Measurements from ENCODE around the gene SHISAL2A. TPM values are rescaled to one million over a fixed set of nuclear protein-coding genes. Genes with fewer than 3 reads are reported as not detected.

SHISAL2A gene
- total and polyA plus RNA-seq, 2 of the 4 experiments (the other 2 are of a cell fraction) = not detected

GRCh38 chr1:52598729-52599128 is 34.2 kb upstream of the SHISAL2A start:
- no peak overlapping the region for H2AK9ac ChIP-seq (replicated peaks; ENCODE audit: low read depth, low read length, poor library complexity)
- ATAC-seq (ENCODE audit: low read depth) (no peak), DNase-seq (no peak)
- H3K27ac ChIP-seq (ENCODE audit: insufficient read depth, low read length) = no peak overlapping the region
- no peaks in the 10 kb centered on the region for H4K20me1 ChIP-seq (ENCODE audit: insufficient read depth, low read length)
- H3K56ac ChIP-seq (ENCODE audit: extremely low read depth, insufficient read depth, low read length) = no peak overlapping the region
- H4K5ac ChIP-seq (ENCODE audit: low read depth, low read length) = no peak overlapping the region
- H3K4me2 ChIP-seq (ENCODE audit: low read depth, low read length) = no peak overlapping the region
- H3K4me1 ChIP-seq (ENCODE audit: control insufficient read depth, insufficient read depth, low read length) = peaks cover 3% of the 10 kb centered on the region; the same call in 1 of the 2 replicates
- H2BK120ac ChIP-seq (ENCODE audit: low read depth, low read length) = no peak overlapping the region
- no peak overlapping the region for H3K4ac ChIP-seq (ENCODE audit: low read depth, low read length)
- no peak overlapping the region for H2BK20ac ChIP-seq (ENCODE audit: low read depth, low read length)
- H3K27me3 ChIP-seq (ENCODE audit: control insufficient read depth, insufficient read depth, low read length) = peaks cover 22% of the 10 kb centered on the region
- intact Hi-C loops (cut with micrococcal nuclease) (no loop called here), dilution Hi-C loops (cut with HindIII; ENCODE audit: low sequenced_read_pairs, unreplicated experiment) (no loop called here), in situ Hi-C loops (cut with MboI; ENCODE audit: low sequenced_read_pairs) (no loop called here)
- H3K9me3 ChIP-seq (ENCODE audit: control insufficient read depth, insufficient read depth, low read length) = no peaks in the 10 kb centered on the region
- WGBS, 2 experiments (ENCODE audit: extremely low coverage in 2 of 2, insufficient read length in 1 of 2) = 100% methylated on average over 3 of the region's 7 CpGs; no CpG with 5 or more reads in 1 of the 2 experiments
- no peaks in the 10 kb centered on the region for H3K36me3 ChIP-seq (ENCODE audit: control insufficient read depth, insufficient read depth, low read length)
- ChIA-PET POLR2A (ENCODE audit: unreplicated experiment) (no interaction called here), CTCF (no interaction called here)
- no peaks in the 10 kb centered on the region for H3K79me1 ChIP-seq (ENCODE audit: low read depth in 1 of 2, low read length in 2 of 2)
- H2BK15ac ChIP-seq (ENCODE audit: low read depth, low read length) = no peak overlapping the region
- H2BK5ac ChIP-seq (ENCODE audit: low read depth, low read length, poor library complexity, severe bottlenecking) = no peak overlapping the region
- peaks cover 7% of the 10 kb centered on the region for H3K9me1 ChIP-seq (ENCODE audit: insufficient read depth, low read length)
- no peak overlapping the region for H4K91ac ChIP-seq (ENCODE audit: insufficient read depth, low read depth, low read length)
- no peak overlapping the region for H3K23ac ChIP-seq (ENCODE audit: low read depth, low read length)
- TF ChIP-seq CTCF (conservative IDR thresholded peaks at IDR 0.05; ENCODE audit: low read depth, low read length) = no peak
- no peak for TF ChIP-seq ELK1 (IDR thresholded peaks at IDR 0.05; ENCODE audit: borderline replicate concordance, low read depth, low read length)
- no peak for TF ChIP-seq USF2 (IDR thresholded peaks at IDR 0.05; ENCODE audit: low read depth, low read length)
- TF ChIP-seq MAFK (IDR thresholded peaks at IDR 0.05; ENCODE audit: low read depth, low read length) = no peak
- TF ChIP-seq FOS (IDR thresholded peaks at IDR 0.05; ENCODE audit: low read depth, low read length) = no peak
- TF ChIP-seq BHLHE40 (IDR thresholded peaks at IDR 0.05; ENCODE audit: low read depth, low read length) = no peak
- no peak for TF ChIP-seq RCOR1 (IDR thresholded peaks at IDR 0.05; ENCODE audit: insufficient replicate concordance, low read length)
- TF ChIP-seq SMC3 (IDR thresholded peaks at IDR 0.05; ENCODE audit: low read depth, low read length) = no peak
- TF ChIP-seq RFX5 (IDR thresholded peaks at IDR 0.05; ENCODE audit: low read depth, low read length) = no peak
- TF ChIP-seq CHD1 (IDR thresholded peaks at IDR 0.05; ENCODE audit: low read depth, low read length) = no peak
- TF ChIP-seq MAZ (IDR thresholded peaks at IDR 0.05; ENCODE audit: borderline replicate concordance, low read depth, low read length) = no peak
- TF ChIP-seq RAD21 (IDR thresholded peaks at IDR 0.05; ENCODE audit: low read length) = no peak
- TF ChIP-seq NFE2L2 (IDR thresholded peaks at IDR 0.05; ENCODE audit: low read depth, low read length) = no peak
- no peak for TF ChIP-seq MXI1 (IDR thresholded peaks at IDR 0.05; ENCODE audit: borderline replicate concordance, low read depth, low read length)
- TF ChIP-seq CEBPB (IDR thresholded peaks at IDR 0.05; ENCODE audit: low read depth, low read length) = no peak
- TF ChIP-seq POLR2A (IDR thresholded peaks at IDR 0.05; ENCODE audit: low read depth, low read length) = no peak
- H3K4me3 ChIP-seq (ENCODE audit: insufficient read depth, low read depth, low read length) = no peak overlapping the region
- no peak overlapping the region for H3K18ac ChIP-seq (ENCODE audit: low read depth, low read length)
- no peak overlapping the region for H3K9ac ChIP-seq (ENCODE audit: low read depth, low read length)
- BruUV-seq (replicated peaks) = no TSS peak
- no peak overlapping the region for H3K14ac ChIP-seq (replicated peaks; ENCODE audit: low read depth, low read length)
- no peak overlapping the region for H2AK5ac ChIP-seq (ENCODE audit: low read depth, low read length)
- H4K8ac ChIP-seq (ENCODE audit: low read depth in 2 of 2, low read length in 2 of 2) = no peak overlapping the region
- H2AFZ ChIP-seq (replicated peaks; ENCODE audit: low read length, poor library complexity) = no peak overlapping the region
